ENCODE results near the gene DNMT3A. TPM values are rescaled to one million over a fixed set of nuclear protein-coding genes. Genes with fewer than 3 reads are reported as not detected.

The DNMT3A gene
- total RNA-seq, 1 donor from 2014 or later = 16.5 TPM

- H3K36me3 ChIP-seq = peaks cover 63% of the 10 kb centered on the region
- no peak for DNase-seq
- intact Hi-C loops (cut with micrococcal nuclease) = no loop called here
- no peak for TF ChIP-seq CTCF (IDR thresholded peaks at IDR 0.05; ENCODE audit: borderline replicate concordance)
- H3K9me3 ChIP-seq (replicated peaks) = no peaks in the 10 kb centered on the region
- H3K4me1 ChIP-seq = peaks cover 10% of the 10 kb centered on the region
- H3K27me3 ChIP-seq (ENCODE audit: low read depth) = no peaks in the 10 kb centered on the region
- no peak overlapping the region for H3K27ac ChIP-seq (replicated peaks)
- H3K4me3 ChIP-seq = no peak overlapping the region
Observed at GRCh38 chr2:25246558-25247290, 95.0 kb downstream of the DNMT3A start.

- Histone ChIP-seq H3K9me3 (replicated peaks) (no peaks in the 10 kb centered on the region), H3K4me3 (no peak overlapping the region), H3K4me1 (peaks cover 3% of the 10 kb centered on the region), H3K36me3 (peaks cover 70% of the 10 kb centered on the region), H3K27me3 (ENCODE audit: low read depth) (no peaks in the 10 kb centered on the region), H3K27ac (replicated peaks) (no peak overlapping the region)
- no peak for TF ChIP-seq CTCF (IDR thresholded peaks at IDR 0.05; ENCODE audit: borderline replicate concordance)
- DNase-seq = no peak
- intact Hi-C loops (cut with micrococcal nuclease) = no loop called here
Observed at GRCh38 chr2:25246001-25246400, 95.7 kb downstream of the DNMT3A start.

GRCh38 chr2:25245141-25245540 lies 96.6 kb downstream of the DNMT3A start:
- Histone ChIP-seq H3K27me3 (ENCODE audit: low read depth) (no peaks in the 10 kb centered on the region), H3K4me1 (no peaks in the 10 kb centered on the region), H3K9me3 (replicated peaks) (no peaks in the 10 kb centered on the region), H3K36me3 (peaks cover 79% of the 10 kb centered on the region), H3K27ac (replicated peaks) (no peak overlapping the region), H3K4me3 (no peak overlapping the region)
- intact Hi-C loops (cut with micrococcal nuclease) = no loop called here
- no peak for DNase-seq
- no peak for TF ChIP-seq CTCF (IDR thresholded peaks at IDR 0.05; ENCODE audit: borderline replicate concordance)

GRCh38 chr2:25243995-25244394 lies 97.7 kb downstream of the DNMT3A start:
- H3K36me3 ChIP-seq = peaks cover 90% of the 10 kb centered on the region

GRCh38 chr2:25241452-25241851 lies 100.3 kb downstream of the DNMT3A start:
- intact Hi-C loops (cut with micrococcal nuclease) = no loop called here
- Histone ChIP-seq H3K9me3 (replicated peaks) (no peaks in the 10 kb centered on the region), H3K36me3 (peaks cover 97% of the 10 kb centered on the region), H3K4me3 (no peak overlapping the region), H3K27ac (replicated peaks) (no peak overlapping the region), H3K27me3 (ENCODE audit: low read depth) (no peaks in the 10 kb centered on the region), H3K4me1 (peaks cover 18% of the 10 kb centered on the region)
- TF ChIP-seq CTCF (IDR thresholded peaks at IDR 0.05; ENCODE audit: borderline replicate concordance) = no peak
- no peak for DNase-seq

More at GRCh38 chr2:25243995-25244394, 97.7 kb downstream of the DNMT3A start:
- H3K4me1 ChIP-seq = no peaks in the 10 kb centered on the region
- no peak for TF ChIP-seq CTCF (IDR thresholded peaks at IDR 0.05; ENCODE audit: borderline replicate concordance)
- H3K27me3 ChIP-seq (ENCODE audit: low read depth) = no peaks in the 10 kb centered on the region
- no peak for DNase-seq
- no peak overlapping the region for H3K4me3 ChIP-seq
- no peaks in the 10 kb centered on the region for H3K9me3 ChIP-seq (replicated peaks)
- no peak overlapping the region for H3K27ac ChIP-seq (replicated peaks)
- intact Hi-C loops (cut with micrococcal nuclease) = no loop called here
